B cell (primary cell): ENCODE results near the gene ZNF804A.

Source experiments
- EZH2 ChIP-seq: IDR thresholded peaks from 2 replicates; pipeline ENCODE4 v1.6.1; 2012; ENCODE audit warnings: borderline replicate concordance, low read depth, mild to moderate bottlenecking, moderate library complexity, low read length; ENCODE audit not compliant: insufficient read depth, poor library complexity, severe bottlenecking
- TF ChIP-seq, protein P1 (sequence below): fragments of 200-600 bp; IDR thresholded peaks from one replicate; pipeline ENCODE4 v1.8.0; 2022; ENCODE audit warnings: antibody characterized with exemption, mild to moderate bottlenecking

DNA sequence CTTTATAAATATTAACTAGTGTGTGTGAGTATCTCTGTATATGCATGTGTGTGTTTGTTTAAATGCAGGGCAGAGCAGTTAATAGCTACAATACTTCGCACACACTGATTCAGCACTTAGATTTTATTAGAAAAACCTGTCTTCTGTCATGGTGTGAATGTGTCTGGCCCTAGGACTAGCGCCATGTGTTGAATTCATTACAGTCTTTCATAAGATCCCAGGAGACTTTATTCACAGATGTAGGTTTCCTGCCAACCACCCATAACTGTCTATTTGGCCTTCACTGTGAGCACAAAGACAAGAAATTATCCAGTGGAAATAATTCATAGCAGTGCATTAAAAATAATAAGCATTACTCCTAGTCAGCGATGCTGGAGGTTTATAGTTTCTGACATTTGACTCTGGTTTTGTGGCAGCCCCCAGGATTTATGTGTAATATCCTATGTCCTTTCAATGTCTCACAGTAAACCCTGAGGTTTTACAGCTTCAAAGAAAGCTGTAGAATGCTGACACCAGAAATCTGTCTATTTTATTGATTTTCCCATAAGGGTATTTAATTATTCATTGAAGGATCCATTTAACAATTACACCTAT lies 93.9 kb downstream of the ZNF804A start:
- TF ChIP-seq, protein P1, sequence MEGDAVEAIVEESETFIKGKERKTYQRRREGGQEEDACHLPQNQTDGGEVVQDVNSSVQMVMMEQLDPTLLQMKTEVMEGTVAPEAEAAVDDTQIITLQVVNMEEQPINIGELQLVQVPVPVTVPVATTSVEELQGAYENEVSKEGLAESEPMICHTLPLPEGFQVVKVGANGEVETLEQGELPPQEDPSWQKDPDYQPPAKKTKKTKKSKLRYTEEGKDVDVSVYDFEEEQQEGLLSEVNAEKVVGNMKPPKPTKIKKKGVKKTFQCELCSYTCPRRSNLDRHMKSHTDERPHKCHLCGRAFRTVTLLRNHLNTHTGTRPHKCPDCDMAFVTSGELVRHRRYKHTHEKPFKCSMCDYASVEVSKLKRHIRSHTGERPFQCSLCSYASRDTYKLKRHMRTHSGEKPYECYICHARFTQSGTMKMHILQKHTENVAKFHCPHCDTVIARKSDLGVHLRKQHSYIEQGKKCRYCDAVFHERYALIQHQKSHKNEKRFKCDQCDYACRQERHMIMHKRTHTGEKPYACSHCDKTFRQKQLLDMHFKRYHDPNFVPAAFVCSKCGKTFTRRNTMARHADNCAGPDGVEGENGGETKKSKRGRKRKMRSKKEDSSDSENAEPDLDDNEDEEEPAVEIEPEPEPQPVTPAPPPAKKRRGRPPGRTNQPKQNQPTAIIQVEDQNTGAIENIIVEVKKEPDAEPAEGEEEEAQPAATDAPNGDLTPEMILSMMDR: no peak
- TF ChIP-seq EZH2: no peak
